ENCODE results near the gene FBXO17.
"Not testable (repeated sequence)": the region's sequence is repeated elsewhere in the genome, so short reads cannot be mapped to it uniquely, and the experiment has no call there.

FBXO17 gene

DNA sequence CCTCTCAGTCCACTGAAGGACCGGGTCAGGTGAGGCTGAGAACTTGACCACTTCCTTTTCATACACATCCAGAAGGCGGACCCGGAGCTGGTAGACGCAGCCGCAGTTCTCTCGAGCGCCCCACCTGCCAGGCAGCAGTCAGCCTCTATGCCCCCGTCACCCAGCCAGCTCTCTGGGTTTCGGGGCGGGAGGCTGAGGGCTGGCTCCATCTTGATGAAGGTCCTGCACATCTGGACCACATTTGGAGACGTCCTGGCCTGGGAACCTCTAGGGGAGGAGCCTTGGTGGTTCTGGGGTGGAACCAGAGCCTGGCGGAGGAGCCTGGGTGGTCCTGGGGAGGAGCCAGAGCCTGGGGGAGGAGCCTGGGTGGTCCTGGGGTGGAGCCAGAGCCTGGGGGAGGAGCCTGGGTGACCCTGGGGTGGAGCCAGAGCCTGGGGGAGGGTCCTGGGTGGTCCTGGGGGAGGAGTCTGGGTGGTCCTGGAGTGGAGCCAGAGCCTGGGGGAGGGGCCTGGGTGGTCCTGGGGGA is 30.5 kb downstream of the FBXO17 start:
- DNase-seq (ENCODE audit: low spot score), result no peak

DNA sequence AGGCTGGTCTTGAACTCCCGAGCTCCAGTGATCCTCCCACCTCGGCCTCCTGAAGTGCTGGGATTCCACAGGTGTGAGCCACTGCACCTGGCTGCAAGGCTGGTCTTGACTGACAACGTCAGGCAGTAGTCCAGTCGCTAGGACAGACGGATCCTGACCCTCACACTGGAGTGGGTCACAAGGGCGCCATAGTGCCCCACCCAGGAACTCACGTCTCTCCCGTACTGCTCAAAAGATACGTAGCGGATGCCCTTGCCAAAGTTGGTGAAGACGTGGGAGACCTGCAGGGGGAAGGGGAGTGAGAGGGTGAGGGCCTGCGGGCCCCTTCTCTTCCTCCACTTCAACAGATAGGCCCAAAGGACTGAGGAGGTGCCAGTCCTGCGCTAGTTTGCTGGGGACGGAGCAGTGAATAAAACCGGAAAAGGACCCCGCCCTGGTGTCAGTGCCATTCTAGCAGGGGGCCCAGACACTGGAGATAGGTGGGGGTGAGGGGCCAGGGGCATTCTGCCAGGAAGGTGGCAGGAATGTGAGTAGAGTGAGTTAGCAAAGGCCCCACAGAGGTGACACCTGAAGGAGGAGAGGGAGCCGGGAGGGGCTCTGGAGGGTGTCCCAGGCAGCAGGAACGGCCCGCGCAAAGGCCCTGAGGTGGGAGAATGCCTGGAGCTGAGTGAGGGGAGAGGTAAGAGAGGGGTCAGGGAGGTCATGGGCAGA is 32.9 kb downstream of the FBXO17 start:
- DNase-seq (ENCODE audit: low spot score), result no peak

- no peak for DNase-seq (ENCODE audit: low spot score)
These were observed 33.6 kb downstream of the FBXO17 start for GRCh38 chr19:38941979-38942378.

- not testable (repeated sequence) for DNase-seq (ENCODE audit: low spot score)
These were observed 34.1 kb downstream of the FBXO17 start for GRCh38 chr19:38941466-38941865.

- no peak for DNase-seq (ENCODE audit: low spot score)
These were observed 35.6 kb downstream of the FBXO17 start for GRCh38 chr19:38939957-38940356.

DNA sequence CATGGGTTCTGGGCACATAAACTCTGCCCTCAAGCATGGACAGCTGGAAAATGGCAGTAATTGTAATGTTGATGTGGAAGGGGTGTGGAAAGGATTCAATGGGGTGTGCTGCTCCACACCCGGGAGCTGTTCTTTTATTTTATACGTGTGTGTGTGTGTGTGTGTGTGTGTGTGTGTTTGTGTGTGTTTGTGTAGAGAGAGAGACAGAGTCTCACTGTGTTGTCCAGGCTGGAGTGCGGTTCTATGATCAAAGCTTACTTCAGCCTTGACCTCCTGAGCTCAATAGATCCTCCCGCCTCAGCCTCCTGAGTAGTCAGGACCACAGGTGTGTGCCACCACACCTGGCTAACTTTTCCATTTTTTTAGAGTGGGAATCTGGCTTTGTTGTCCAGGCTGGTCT is 42.0 kb downstream of the FBXO17 start:
- no peak for DNase-seq (ENCODE audit: low spot score)

- no peak for DNase-seq (ENCODE audit: low spot score)
These were observed 42.9 kb downstream of the FBXO17 start for GRCh38 chr19:38932425-38933179.

GRCh38 chr19:38931521-38931793 is 44.1 kb downstream of the FBXO17 start:
- no peak for DNase-seq (ENCODE audit: low spot score)

- peak; percentile 99 for DNase-seq (ENCODE audit: low spot score)
These were observed 44.6 kb downstream of the FBXO17 start, which contains the start of gene MRPS12 for GRCh38 chr19:38930776-38931520. MRPS12 (plus strand) TSS chr19:38930944; CDS start chr19:38931295, 351 bp downstream.

- peak; percentile 97 for DNase-seq (ENCODE audit: low spot score)
These were observed 45.4 kb downstream of the FBXO17 start, which contains the start of gene SARS2 for GRCh38 chr19:38929929-38930775. SARS2 (minus strand) TSS chr19:38930763; CDS start chr19:38930736, 27 bp downstream.

- DNase-seq (ENCODE audit: low spot score), result no peak
These were observed 47.0 kb downstream of the FBXO17 start for GRCh38 chr19:38928391-38929001.

GRCh38 chr19:38924388-38924787 is 51.2 kb downstream of the FBXO17 start:
- DNase-seq (ENCODE audit: low spot score), result no peak

- DNase-seq (ENCODE audit: low spot score), result no peak
These were observed 53.1 kb downstream of the FBXO17 start for GRCh38 chr19:38922482-38922881.

- DNase-seq (ENCODE audit: low spot score), result no peak
These were observed 53.9 kb downstream of the FBXO17 start for GRCh38 chr19:38921420-38922274.

GRCh38 chr19:38920602-38921419 is 54.7 kb downstream of the FBXO17 start:
- no peak for DNase-seq (ENCODE audit: low spot score)

DNA sequence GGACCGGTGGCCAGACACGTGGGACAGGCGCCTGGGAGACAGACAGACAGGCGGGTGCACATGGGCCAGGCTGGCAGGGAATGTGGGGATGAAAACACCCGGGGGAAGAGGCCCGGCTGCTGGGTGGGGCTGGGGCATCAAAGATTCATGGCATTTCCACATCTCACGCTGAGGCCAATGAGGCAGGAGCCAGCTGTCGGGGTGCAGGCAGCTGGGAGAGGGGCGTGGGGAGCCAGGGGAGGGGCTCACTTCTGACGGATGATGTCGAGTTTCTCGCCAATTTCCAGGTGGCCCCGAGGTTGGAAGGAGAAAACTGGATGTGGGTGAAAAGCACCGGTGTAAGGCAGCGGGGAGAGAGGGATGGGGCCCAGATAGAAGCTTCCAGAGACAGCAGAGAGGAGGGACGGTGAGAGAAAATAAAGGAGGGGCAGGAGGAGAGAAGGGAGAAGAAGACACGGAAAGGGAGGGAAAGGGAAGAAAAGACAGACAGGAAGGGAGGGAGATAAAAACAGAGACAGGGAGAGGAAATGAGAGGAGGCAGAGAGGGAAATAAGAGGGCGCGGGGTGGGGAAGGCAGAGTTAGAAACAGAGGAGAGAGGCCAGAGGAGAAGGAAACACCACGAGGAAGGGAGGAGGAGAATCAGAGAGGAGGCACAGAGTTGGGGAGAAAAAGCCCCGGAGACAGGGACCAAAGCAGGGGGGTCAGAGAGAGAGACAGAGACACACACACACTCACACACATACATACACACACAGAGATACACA is 55.5 kb downstream of the FBXO17 start:
- no peak for DNase-seq (ENCODE audit: low spot score)

DNA sequence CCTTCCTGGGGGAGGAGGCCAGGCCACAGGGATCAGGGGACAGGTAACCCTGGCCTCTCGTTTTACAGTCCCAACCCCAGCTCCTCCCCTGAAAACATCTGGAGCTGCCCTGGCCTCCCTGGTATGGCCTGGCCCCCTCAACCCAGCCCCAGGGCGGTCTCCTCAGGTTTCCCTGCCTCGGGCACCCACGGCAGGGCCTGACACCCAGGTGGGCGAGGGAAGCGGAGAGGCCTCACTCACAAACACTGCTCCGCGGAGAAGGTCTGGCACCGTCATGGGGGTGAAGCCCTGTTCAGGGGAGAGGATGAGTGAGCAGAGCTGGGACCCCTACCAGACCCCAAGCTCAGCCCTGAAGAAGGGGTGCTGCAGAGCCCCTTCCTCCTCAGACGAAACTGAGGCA is 57.0 kb downstream of the FBXO17 start:
- DNase-seq (ENCODE audit: low spot score), result no peak

GRCh38 chr19:38917921-38918491 is 57.5 kb downstream of the FBXO17 start:
- DNase-seq (ENCODE audit: low spot score), result no peak
